Right atrium auricular region (tissue), 2 donors: Measurements from ENCODE around the gene CXXC1. TPM values are rescaled to one million over a fixed set of nuclear protein-coding genes. Genes with fewer than 3 reads are reported as not detected.

Experiments used
- DNase-seq: peaks from one replicate; pipeline ENCODE4 v3.0.0-alpha.2; 2019; ENCODE audit warnings: low spot score
- H3K27ac ChIP-seq, 2 donors: fragments of 200-600 bp; sonication (generic); 1 replicate in 1 of 2; 2 replicates in 1 of 2; pipeline ENCODE4 v1.5.1; 2016 to 2019
- H3K27me3 ChIP-seq, 2 donors: fragments of 200-600 bp; sonication (generic); one replicate each; pipeline versions ENCODE4 v1.5.1 to v1.6.0; 2017 to 2019
- H3K36me3 ChIP-seq: fragments of 200-600 bp; sonication (generic); one replicate; pipeline ENCODE4 v1.5.1; 2016
- H3K4me1 ChIP-seq, 2 donors: fragments of 200-600 bp; sonication (generic); one replicate each; pipeline versions ENCODE4 v1.5.1 to v1.6.0; 2017 to 2019
- H3K4me3 ChIP-seq, 2 donors: fragments of 200-600 bp; sonication (generic); 1 replicate in 1 of 2; 2 replicates in 1 of 2; pipeline ENCODE4 v1.5.1; 2017 to 2019; ENCODE audit warnings: mild to moderate bottlenecking in 1 of 2, moderate library complexity in 1 of 2
- H3K9me3 ChIP-seq, 2 donors: fragments of 200-600 bp; sonication (generic); one replicate each; pipeline ENCODE4 v1.5.1; 2019
- CTCF ChIP-seq, 2 donors: fragments of 200-600 bp; sonication (generic); IDR thresholded peaks; one replicate each; pipeline ENCODE4 v1.5.1; 2019; ENCODE audit warnings: antibody characterized with exemption in 2 of 2
- total RNA-seq, 2 donors: library from RNA; depleted of rRNA; stranded (reverse); fragments of >200 nt; gene quantifications; one replicate each; pipeline ENCODE4 v1.1.0, GENCODE V29; 2016

Gene CXXC1
- total RNA-seq, 2 donors from 2014 or later: 17.1 to 38.3 TPM

GRCh38 chr18:50284255-50284885 lies 3.1 kb downstream of the CXXC1 start:
- Histone ChIP-seq H3K36me3 (peaks cover 34% of the 10 kb centered on the region), H3K27ac (no peak overlapping the region), H3K4me1 (peaks cover 0 to 35% of the 10 kb centered on the region in 2 donors), H3K9me3 (no peaks in the 10 kb centered on the region), H3K4me3 (no peak overlapping the region), H3K27me3 (no peaks in the 10 kb centered on the region)
- DNase-seq: no peak
- no peak for TF ChIP-seq CTCF (IDR thresholded peaks at IDR 0.05)

- Histone ChIP-seq H3K4me3 (no peak overlapping the region), H3K27me3 (no peaks in the 10 kb centered on the region), H3K4me1 (peaks cover 0 to 42% of the 10 kb centered on the region in 2 donors), H3K9me3 (no peaks in the 10 kb centered on the region), H3K27ac (no peak overlapping the region), H3K36me3 (peaks cover 42% of the 10 kb centered on the region)
- no peak for DNase-seq
- no peak for TF ChIP-seq CTCF (IDR thresholded peaks at IDR 0.05)
Observed at GRCh38 chr18:50283469-50284209, 3.9 kb downstream of the CXXC1 start.

- peaks cover 0 to 42% of the 10 kb centered on the region in 2 donors for H3K4me1 ChIP-seq
- no peak overlapping the region for H3K27ac ChIP-seq
- no peaks in the 10 kb centered on the region for H3K9me3 ChIP-seq
- peaks cover 47% of the 10 kb centered on the region for H3K36me3 ChIP-seq
- H3K4me3 ChIP-seq: peak overlapping the region in 1 of 2 donors; percentile 92
- DNase-seq: no peak
- TF ChIP-seq CTCF (IDR thresholded peaks at IDR 0.05): no peak
- no peaks in the 10 kb centered on the region for H3K27me3 ChIP-seq
Observed at GRCh38 chr18:50282521-50283335, 4.8 kb downstream of the CXXC1 start.

GRCh38 chr18:50281972-50282520 lies 5.4 kb downstream of the CXXC1 start:
- no peak for DNase-seq
- Histone ChIP-seq H3K36me3 (peaks cover 53% of the 10 kb centered on the region), H3K4me1 (peaks cover 0 to 40% of the 10 kb centered on the region in 2 donors), H3K27me3 (no peaks in the 10 kb centered on the region), H3K4me3 (peak overlapping the region; percentile 84 to 92), H3K27ac (peak overlapping the region; percentile 86 to 92), H3K9me3 (no peaks in the 10 kb centered on the region)
- TF ChIP-seq CTCF (IDR thresholded peaks at IDR 0.05): no peak

- H3K36me3 ChIP-seq: peaks cover 59% of the 10 kb centered on the region
- no peaks in the 10 kb centered on the region for H3K27me3 ChIP-seq
- H3K4me1 ChIP-seq: peaks cover 0 to 34% of the 10 kb centered on the region in 2 donors
- DNase-seq: peak; percentile 96
- peak within 1 kb of the TSS; percentile 84 to 92 for H3K4me3 ChIP-seq
- no peaks in the 10 kb centered on the region for H3K9me3 ChIP-seq
- peak within 1 kb of the TSS; percentile 86 to 92 for H3K27ac ChIP-seq
- TF ChIP-seq CTCF (IDR thresholded peaks at IDR 0.05): peak; percentile 15 to 37
Observed at GRCh38 chr18:50281295-50281971, 6.1 kb downstream of the CXXC1 start, which contains the start of gene MBD1. MBD1 (minus strand) TSS chr18:50281523; CDS start chr18:50279992, 1,531 bp downstream.
